Body of pancreas (tissue), 4 donors: ENCODE measurements around the gene DYRK1A.

Experiments
- POLR2A ChIP-seq, 3 donors: fragments of 450-650 bp; IDR thresholded peaks; one replicate each; pipeline ENCODE4 v1.6.1; 2016; ENCODE audit warnings: antibody characterized with exemption in 3 of 3, mild to moderate bottlenecking in 2 of 3
- TF ChIP-seq, protein P1 (sequence below), 7 experiments: fragments of 450-650 bp in 4 of 7; fragments of 200-600 bp in 3 of 7; sonication (generic) in 3 of 7; IDR thresholded peaks; one replicate each; pipeline ENCODE4 v1.5.1; 2016 to 2019; ENCODE audit warnings: antibody characterized with exemption in 7 of 7

- TF ChIP-seq, protein P1, sequence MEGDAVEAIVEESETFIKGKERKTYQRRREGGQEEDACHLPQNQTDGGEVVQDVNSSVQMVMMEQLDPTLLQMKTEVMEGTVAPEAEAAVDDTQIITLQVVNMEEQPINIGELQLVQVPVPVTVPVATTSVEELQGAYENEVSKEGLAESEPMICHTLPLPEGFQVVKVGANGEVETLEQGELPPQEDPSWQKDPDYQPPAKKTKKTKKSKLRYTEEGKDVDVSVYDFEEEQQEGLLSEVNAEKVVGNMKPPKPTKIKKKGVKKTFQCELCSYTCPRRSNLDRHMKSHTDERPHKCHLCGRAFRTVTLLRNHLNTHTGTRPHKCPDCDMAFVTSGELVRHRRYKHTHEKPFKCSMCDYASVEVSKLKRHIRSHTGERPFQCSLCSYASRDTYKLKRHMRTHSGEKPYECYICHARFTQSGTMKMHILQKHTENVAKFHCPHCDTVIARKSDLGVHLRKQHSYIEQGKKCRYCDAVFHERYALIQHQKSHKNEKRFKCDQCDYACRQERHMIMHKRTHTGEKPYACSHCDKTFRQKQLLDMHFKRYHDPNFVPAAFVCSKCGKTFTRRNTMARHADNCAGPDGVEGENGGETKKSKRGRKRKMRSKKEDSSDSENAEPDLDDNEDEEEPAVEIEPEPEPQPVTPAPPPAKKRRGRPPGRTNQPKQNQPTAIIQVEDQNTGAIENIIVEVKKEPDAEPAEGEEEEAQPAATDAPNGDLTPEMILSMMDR (IDR thresholded peaks at IDR 0.05), result no peak
- no peak for TF ChIP-seq POLR2A (IDR thresholded peaks at IDR 0.05)
Measured at GRCh38 chr21:37341254-37341960, 25.2 kb upstream of the DYRK1A start.
